Activated CD4-positive, alpha-beta T cell treated with anti-CD3 and anti-CD28 coated beads for 36 hours (primary cell): ENCODE results near the gene LMX1B. TPM values are rescaled to one million over a fixed set of nuclear protein-coding genes. Genes with fewer than 3 reads are reported as not detected.

ENCODE experiments used
- ATAC-seq: fragments of 200-7000 bp; cut with Tn5 transposase; one replicate; pipeline ENCODE4 v1.10.0; 2021; ENCODE audit warnings: mild to moderate bottlenecking, moderate library complexity
- CTCF ChIA-PET: fragments of 350-600 bp; sonication (Branson Sonifier 250); formaldehyde crosslinking; loops from one replicate; lab custom pipeline; 2021; ENCODE audit warnings: antibody characterized with exemption; lab: Charles Lee
- POLR2A ChIA-PET: fragments of 350-600 bp; sonication (Branson Sonifier 250); formaldehyde crosslinking; loops from one replicate; lab custom pipeline; 2021; ENCODE audit warnings: antibody characterized with exemption, inconsistent platforms; lab: Charles Lee
- DNase-seq: peaks from one replicate; pipeline ENCODE4 v3.0.0-alpha.2; 2020
- H3K27ac Mint-ChIP-seq: one replicate; pipeline ENCODE4 v1.8.0; 2021; ENCODE audit warnings: mixed read lengths
- H3K27me3 Mint-ChIP-seq: one replicate; pipeline ENCODE4 v1.8.0; 2021; ENCODE audit warnings: mixed read lengths
- H3K36me3 Mint-ChIP-seq: one replicate; pipeline ENCODE4 v1.8.0; 2021; ENCODE audit warnings: low read depth, mixed read lengths
- H3K4me1 Mint-ChIP-seq: one replicate; pipeline ENCODE4 v1.8.0; 2021; ENCODE audit warnings: mixed read lengths
- H3K4me3 Mint-ChIP-seq: one replicate; pipeline ENCODE4 v1.8.0; 2021; ENCODE audit warnings: mild to moderate bottlenecking, moderate library complexity, mixed read lengths
- H3K9me3 Mint-ChIP-seq: one replicate; pipeline ENCODE4 v1.8.0; 2021; ENCODE audit warnings: low read depth, mixed read lengths
- intact Hi-C, 2 experiments: fragments of 100-400 bp; cut with DNase I in 1 of 2; cut with micrococcal nuclease in 1 of 2; formaldehyde crosslinking; loops; one replicate each; pipeline versions ENCODE4 v1.14.2 to v1.15.1; 2022 to 2024; cut with DNase I, micrococcal nuclease
- total RNA-seq, 2 experiments: library from RNA; stranded (reverse); gene quantifications; one replicate each; pipeline ENCODE4 v1.2.3, GENCODE V29; 2021

Gene LMX1B
- total RNA-seq, 2 experiments from 2014 or later, result not detected

- DNase-seq (no peak), ATAC-seq (no peak)
- peaks cover 2% of the 10 kb centered on the region for H3K4me1 Mint-ChIP-seq
- ChIA-PET POLR2A (no interaction called here), CTCF (interaction anchor here (1.0 to 1.5 kb wide), 2 partner anchors 23 to 41 kb away, joined by 3 to 4 read pairs; no protein-coding TSS in a partner anchor)
- peaks cover 21% of the 10 kb centered on the region for H3K27me3 Mint-ChIP-seq
- no peak overlapping the region for H3K4me3 Mint-ChIP-seq
- H3K27ac Mint-ChIP-seq, result no peak overlapping the region
- intact Hi-C loops, result no loop called here
- H3K36me3 Mint-ChIP-seq, result no peaks in the 10 kb centered on the region
- no peaks in the 10 kb centered on the region for H3K9me3 Mint-ChIP-seq
Measured at GRCh38 chr9:126665644-126666035, 51.9 kb downstream of the LMX1B start.

- no peak overlapping the region for H3K4me3 Mint-ChIP-seq
- ChIA-PET POLR2A (no interaction called here), CTCF (interaction anchor here (1.0 to 1.5 kb wide), 2 partner anchors 23 to 40 kb away, joined by 3 to 4 read pairs; no protein-coding TSS in a partner anchor)
- intact Hi-C loops, result no loop called here
- H3K36me3 Mint-ChIP-seq, result no peaks in the 10 kb centered on the region
- H3K4me1 Mint-ChIP-seq, result peaks cover 2% of the 10 kb centered on the region
- ATAC-seq, result no peak
- no peak for DNase-seq
- peaks cover 21% of the 10 kb centered on the region for H3K27me3 Mint-ChIP-seq
- no peak overlapping the region for H3K27ac Mint-ChIP-seq
- H3K9me3 Mint-ChIP-seq, result no peaks in the 10 kb centered on the region
Measured at GRCh38 chr9:126666155-126666803, 52.6 kb downstream of the LMX1B start.

GRCh38 chr9:126667190-126668055 lies 53.7 kb downstream of the LMX1B start:
- Mint-ChIP-seq H3K27ac (no peak overlapping the region), H3K27me3 (peaks cover 26% of the 10 kb centered on the region), H3K4me3 (no peak overlapping the region), H3K4me1 (peaks cover 2% of the 10 kb centered on the region), H3K9me3 (no peaks in the 10 kb centered on the region), H3K36me3 (no peaks in the 10 kb centered on the region)
- DNase-seq (no peak), ATAC-seq (no peak)
- ChIA-PET CTCF (interaction anchor here (0.6 to 1.1 kb wide), 2 partner anchors 23 to 36 kb away, joined by 3 read pairs; no protein-coding TSS in a partner anchor), POLR2A (no interaction called here)
- intact Hi-C loops, result no loop called here

- intact Hi-C loops, result no loop called here
- POLR2A ChIA-PET, result no interaction called here
- no peaks in the 10 kb centered on the region for H3K9me3 Mint-ChIP-seq
- DNase-seq, result no peak
- H3K27ac Mint-ChIP-seq, result no peak overlapping the region
- H3K4me1 Mint-ChIP-seq, result peaks cover 2% of the 10 kb centered on the region
- H3K4me3 Mint-ChIP-seq, result no peak overlapping the region
- CTCF ChIA-PET, result interaction anchor here (1.1 kb wide), 1 partner anchor 24 kb away, joined by 3 read pairs; no protein-coding TSS in a partner anchor
- H3K27me3 Mint-ChIP-seq, result peaks cover 26% of the 10 kb centered on the region
- ATAC-seq, result no peak
- H3K36me3 Mint-ChIP-seq, result no peaks in the 10 kb centered on the region
Measured at GRCh38 chr9:126668058-126668457, 54.3 kb downstream of the LMX1B start.

GRCh38 chr9:126669108-126669507 lies 55.4 kb downstream of the LMX1B start:
- Mint-ChIP-seq H3K4me3 (no peak overlapping the region), H3K27me3 (peaks cover 29% of the 10 kb centered on the region), H3K4me1 (peaks cover 2% of the 10 kb centered on the region), H3K9me3 (no peaks in the 10 kb centered on the region), H3K36me3 (no peaks in the 10 kb centered on the region), H3K27ac (no peak overlapping the region)
- intact Hi-C loops, result no loop called here
- ChIA-PET CTCF (no interaction called here), POLR2A (no interaction called here)
- ATAC-seq (no peak), DNase-seq (no peak)

- Mint-ChIP-seq H3K4me3 (no peak overlapping the region), H3K27me3 (peaks cover 32% of the 10 kb centered on the region), H3K4me1 (peaks cover under 1% of the 10 kb centered on the region), H3K9me3 (no peaks in the 10 kb centered on the region), H3K36me3 (no peaks in the 10 kb centered on the region), H3K27ac (no peak overlapping the region)
- ATAC-seq (no peak), DNase-seq (no peak)
- CTCF ChIA-PET, result interaction anchor here (1.4 kb wide), 1 partner anchor 35 kb away, joined by 6 read pairs; no protein-coding TSS in a partner anchor
- POLR2A ChIA-PET, result no interaction called here
- intact Hi-C loops, result no loop called here
Measured at GRCh38 chr9:126670270-126670669, 56.5 kb downstream of the LMX1B start.

- no peaks in the 10 kb centered on the region for H3K9me3 Mint-ChIP-seq
- no peak overlapping the region for H3K27ac Mint-ChIP-seq
- ChIA-PET POLR2A (no interaction called here), CTCF (interaction anchor here (1.4 kb wide), 1 partner anchor 33 kb away, joined by 6 read pairs; no protein-coding TSS in a partner anchor)
- ATAC-seq (no peak), DNase-seq (no peak)
- no peak overlapping the region for H3K4me3 Mint-ChIP-seq
- H3K4me1 Mint-ChIP-seq, result peaks cover 4% of the 10 kb centered on the region
- intact Hi-C loops, result no loop called here
- H3K36me3 Mint-ChIP-seq, result no peaks in the 10 kb centered on the region
- H3K27me3 Mint-ChIP-seq, result peaks cover 30% of the 10 kb centered on the region
Measured at GRCh38 chr9:126671381-126671831, 57.7 kb downstream of the LMX1B start.

- H3K36me3 Mint-ChIP-seq, result no peaks in the 10 kb centered on the region
- peaks cover 4% of the 10 kb centered on the region for H3K4me1 Mint-ChIP-seq
- ChIA-PET CTCF (no interaction called here), POLR2A (no interaction called here)
- H3K4me3 Mint-ChIP-seq, result no peak overlapping the region
- ATAC-seq (no peak), DNase-seq (no peak)
- intact Hi-C loops, result no loop called here
- peaks cover 32% of the 10 kb centered on the region for H3K27me3 Mint-ChIP-seq
- H3K27ac Mint-ChIP-seq, result no peak overlapping the region
- no peaks in the 10 kb centered on the region for H3K9me3 Mint-ChIP-seq
Measured at GRCh38 chr9:126671983-126672382, 58.3 kb downstream of the LMX1B start.

- CTCF ChIA-PET, result interaction anchor here (0.7 kb wide), 1 partner anchor 33 kb away, joined by 3 read pairs; no protein-coding TSS in a partner anchor
- peaks cover 8% of the 10 kb centered on the region for H3K4me1 Mint-ChIP-seq
- no peaks in the 10 kb centered on the region for H3K36me3 Mint-ChIP-seq
- POLR2A ChIA-PET, result no interaction called here
- no peak for ATAC-seq
- no peaks in the 10 kb centered on the region for H3K9me3 Mint-ChIP-seq
- no peak for DNase-seq
- H3K4me3 Mint-ChIP-seq, result no peak overlapping the region
- intact Hi-C loops, result no loop called here
- H3K27me3 Mint-ChIP-seq, result peaks cover 40% of the 10 kb centered on the region
- H3K27ac Mint-ChIP-seq, result no peak overlapping the region
Measured at GRCh38 chr9:126672634-126673284, 59.0 kb downstream of the LMX1B start.

GRCh38 chr9:126673689-126674364 lies 60.1 kb downstream of the LMX1B start:
- Mint-ChIP-seq H3K4me3 (no peak overlapping the region), H3K9me3 (no peaks in the 10 kb centered on the region), H3K4me1 (peaks cover 8% of the 10 kb centered on the region), H3K27ac (no peak overlapping the region), H3K36me3 (no peaks in the 10 kb centered on the region), H3K27me3 (peaks cover 44% of the 10 kb centered on the region)
- ATAC-seq, result no peak
- DNase-seq, result no peak
- POLR2A ChIA-PET, result no interaction called here
- intact Hi-C loops, result no loop called here
- CTCF ChIA-PET, result no interaction called here
